HG02852 (cell line): Measurements from ENCODE around the gene SYNE2.
"Not testable (repeated sequence)": the region's sequence is repeated elsewhere in the genome, so short reads cannot be mapped to it uniquely, and the experiment has no call there.

Experiments used
- ATAC-seq: cut with Tn5 transposase; IDR thresholded peaks from one replicate; pipeline ENCODE4 v1.9.1; 2021; ENCODE audit warnings: mild to moderate bottlenecking, moderate library complexity; ENCODE audit not compliant: unreplicated experiment

SYNE2 gene

GRCh38 chr14:64012720-64013119, 159.9 kb downstream of the SYNE2 start:
- no peak for ATAC-seq

DNA sequence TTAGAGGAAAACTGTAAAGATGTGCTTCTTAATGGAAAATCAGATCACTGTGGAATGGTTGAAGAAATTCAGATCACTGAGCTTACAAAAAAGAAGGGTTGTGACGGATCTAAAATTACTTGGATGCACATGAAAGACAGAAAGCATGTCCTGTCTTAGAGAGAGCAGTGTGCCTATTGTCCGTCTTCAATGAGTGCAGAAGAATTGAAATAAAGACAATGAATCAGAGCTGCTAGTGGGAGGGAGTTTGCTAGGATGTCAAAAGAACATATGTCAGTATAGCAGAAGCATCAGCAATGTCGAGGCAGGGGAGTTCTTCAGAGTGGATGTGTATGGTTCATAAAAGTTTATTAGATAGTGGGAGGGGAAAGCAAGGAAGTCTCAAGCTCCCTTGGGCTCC, 172.7 kb downstream of the SYNE2 start:
- no peak for ATAC-seq

- ATAC-seq, result no peak
These were observed 173.8 kb downstream of the SYNE2 start for GRCh38 chr14:64026600-64026999.

DNA sequence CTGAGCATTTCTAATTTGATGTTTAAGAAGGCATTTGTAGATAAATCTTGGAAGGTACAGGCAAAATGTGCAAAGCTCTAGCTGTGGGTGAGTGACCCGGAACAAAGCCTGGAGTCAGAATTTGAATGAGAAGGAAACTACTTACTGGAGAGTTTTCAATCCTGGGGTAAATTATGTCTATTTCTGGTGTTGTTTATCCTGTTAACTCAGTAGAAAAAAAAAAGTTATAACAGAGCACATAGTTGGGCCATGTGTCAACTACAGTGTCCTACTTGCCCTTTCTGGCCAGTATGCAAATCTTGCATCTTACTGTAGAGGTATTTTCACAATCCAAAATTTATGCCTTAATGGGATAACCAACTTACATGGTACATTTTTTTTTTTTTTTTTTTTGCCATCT, 182.3 kb downstream of the SYNE2 start:
- ATAC-seq, result no peak

GRCh38 chr14:64037869-64038745, 185.3 kb downstream of the SYNE2 start:
- ATAC-seq, result not testable (repeated sequence)

GRCh38 chr14:64038841-64039542, 186.2 kb downstream of the SYNE2 start:
- no peak for ATAC-seq

GRCh38 chr14:64040044-64040443, 187.2 kb downstream of the SYNE2 start:
- no peak for ATAC-seq

DNA sequence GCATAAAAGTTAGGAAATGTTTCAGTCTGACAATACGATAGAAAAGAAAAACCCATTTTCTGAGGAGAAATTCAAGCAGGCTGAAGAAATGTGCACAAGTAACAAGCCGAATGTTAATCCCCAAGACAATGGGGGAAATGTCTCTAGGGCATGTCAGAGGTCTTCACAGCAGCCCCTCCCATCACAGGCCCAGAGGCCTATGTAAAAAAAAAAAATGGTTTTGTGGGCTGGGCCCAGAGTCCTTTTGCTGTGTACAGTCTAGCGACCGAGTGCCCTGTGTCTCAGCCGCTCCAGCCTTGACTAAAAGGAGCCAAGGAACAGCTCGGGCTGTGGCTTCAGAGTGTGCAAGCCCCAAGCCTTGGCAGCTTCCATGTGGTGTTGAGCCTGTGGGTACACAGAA, 190.5 kb downstream of the SYNE2 start:
- not testable (repeated sequence) for ATAC-seq

- ATAC-seq, result no peak
These were observed 192.3 kb downstream of the SYNE2 start for GRCh38 chr14:64045091-64045490.

DNA sequence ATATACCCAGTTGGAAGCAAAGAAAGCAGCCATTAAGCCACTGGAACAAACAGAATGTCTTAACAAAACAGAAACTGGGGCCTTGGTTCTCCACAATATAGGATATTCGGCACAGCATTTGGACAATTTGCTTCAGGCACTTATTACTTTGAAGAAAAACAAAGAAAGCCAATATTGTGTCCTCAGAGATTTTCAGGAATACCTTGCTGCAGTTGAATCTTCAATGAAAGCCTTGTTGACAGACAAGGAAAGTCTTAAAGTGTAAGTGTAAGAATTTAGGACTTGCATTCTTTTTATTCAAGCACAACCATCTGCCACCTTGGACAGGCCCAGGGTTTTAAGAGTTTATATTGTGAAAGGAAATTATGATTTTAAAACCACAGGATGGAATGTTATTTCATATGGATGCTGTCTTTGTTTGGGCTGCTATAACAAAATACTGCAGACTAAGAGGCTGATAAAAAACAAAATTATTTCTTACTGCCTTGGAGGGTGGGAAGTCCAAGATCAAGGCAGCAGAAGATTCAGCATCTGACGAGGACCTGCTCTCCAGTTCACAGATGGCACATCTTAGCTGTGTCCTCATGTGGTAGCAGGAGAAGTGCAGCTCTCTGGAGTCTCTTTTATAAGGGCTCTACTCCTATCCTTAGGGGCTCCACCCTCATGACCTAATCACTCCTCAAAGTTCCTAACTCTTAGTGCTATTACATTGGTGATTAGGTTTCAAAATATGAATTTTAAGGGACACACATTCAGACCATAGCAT, 197.0 kb downstream of the SYNE2 start:
- no peak for ATAC-seq

DNA sequence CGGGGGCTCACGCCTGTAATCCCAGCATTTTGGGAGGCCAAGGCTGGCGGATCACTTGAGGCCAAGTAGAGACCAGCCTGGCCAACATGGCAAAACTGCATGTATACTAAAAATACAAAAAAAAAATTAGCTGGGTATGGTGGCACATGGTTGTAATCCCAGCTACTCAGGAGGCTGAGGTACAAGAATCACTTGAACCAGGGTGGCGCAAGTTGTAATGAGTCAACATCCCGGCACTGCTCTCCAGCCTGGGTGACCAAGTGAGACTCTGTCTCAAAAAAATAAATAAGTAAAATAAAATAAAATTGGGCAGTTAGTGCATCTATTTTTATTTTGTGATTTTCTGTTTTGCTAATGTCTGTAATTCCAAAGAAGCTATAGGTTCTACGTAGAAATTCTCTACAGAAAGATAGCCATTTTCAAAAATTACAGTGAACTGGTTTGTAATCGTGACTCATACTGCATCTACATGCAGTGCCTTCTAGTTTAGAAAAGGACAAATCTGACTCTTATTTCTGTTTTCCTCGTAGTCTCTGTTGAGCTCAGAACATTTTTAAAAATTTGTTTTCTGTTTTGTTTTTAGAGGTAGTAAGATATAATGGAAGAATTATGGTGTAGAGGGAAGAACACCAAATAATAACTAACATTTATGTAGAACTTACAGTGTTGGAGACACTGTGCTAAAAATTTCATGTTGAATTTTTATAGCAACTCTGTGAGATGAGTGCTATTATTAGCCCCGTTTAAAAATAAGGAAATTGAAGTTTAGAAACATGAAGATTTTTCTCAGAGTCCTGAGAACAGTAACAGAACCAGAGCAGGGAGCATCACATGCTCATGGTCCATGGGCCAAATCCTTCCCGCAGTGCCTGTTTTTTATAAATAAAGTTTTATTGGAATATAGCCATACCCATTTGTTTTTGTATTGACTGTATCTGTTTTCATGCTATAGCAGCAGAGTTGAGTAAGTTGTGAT, 201.2 kb downstream of the SYNE2 start:
- no peak for ATAC-seq

- ATAC-seq, result no peak
These were observed 206.8 kb downstream of the SYNE2 start for GRCh38 chr14:64059454-64060198.

DNA sequence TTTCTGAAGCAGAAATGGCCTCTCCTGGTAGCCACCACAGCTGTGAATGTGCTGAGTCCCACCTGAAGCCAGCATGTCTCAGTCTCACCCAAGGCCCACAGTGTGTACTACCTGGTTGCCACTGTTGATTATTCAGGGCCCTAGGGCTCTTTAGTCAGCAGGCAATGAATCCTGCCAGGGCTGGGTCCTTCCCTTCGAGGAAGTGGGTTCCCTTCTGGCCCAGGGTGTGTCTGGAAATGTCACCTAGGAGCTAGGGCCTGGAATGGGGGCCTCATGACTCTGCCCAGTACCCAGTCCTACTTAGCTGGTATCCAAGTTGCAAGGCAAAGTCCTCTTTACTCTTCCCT, 207.4 kb downstream of the SYNE2 start:
- ATAC-seq, result no peak

GRCh38 chr14:64060648-64061096, 207.9 kb downstream of the SYNE2 start:
- no peak for ATAC-seq

DNA sequence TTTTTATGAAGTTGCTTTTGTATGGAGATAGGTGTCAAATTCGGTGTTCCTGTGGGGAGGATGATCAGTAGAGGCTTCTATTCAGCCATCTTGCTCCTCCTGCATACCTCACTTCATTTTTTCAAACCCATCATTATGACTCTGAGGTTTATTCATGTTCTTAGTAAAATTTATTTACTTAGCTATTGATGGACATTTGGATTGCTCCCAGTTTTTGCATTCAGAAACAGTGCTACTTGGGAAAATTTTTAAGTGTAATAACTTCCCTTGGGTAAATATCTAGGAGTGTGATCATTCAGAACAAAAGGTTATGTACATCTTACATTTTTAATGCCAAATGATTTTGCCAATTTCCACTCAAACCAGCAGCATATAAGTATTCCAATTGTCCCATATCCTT, 208.3 kb downstream of the SYNE2 start:
- ATAC-seq, result no peak

DNA sequence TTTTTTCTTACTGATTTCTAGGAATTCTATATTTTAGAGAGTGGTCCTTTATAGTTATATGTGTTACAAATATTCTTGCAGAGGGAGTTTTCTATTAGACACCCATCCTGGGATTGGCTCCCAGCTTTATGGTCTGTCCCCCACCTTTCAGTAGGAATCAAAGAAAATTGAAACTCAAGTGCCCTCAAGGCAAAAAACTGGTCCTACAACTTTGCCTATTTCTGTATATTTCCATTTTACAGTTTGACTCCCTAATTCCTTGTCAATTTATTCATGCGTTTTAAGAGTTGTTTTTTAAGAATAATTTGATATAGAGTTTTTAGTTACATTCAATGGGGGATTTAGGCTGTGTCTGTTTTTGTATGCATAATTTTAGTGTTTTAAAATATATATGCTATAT, 208.9 kb downstream of the SYNE2 start:
- ATAC-seq, result no peak

- no peak for ATAC-seq
These were observed 209.7 kb downstream of the SYNE2 start for GRCh38 chr14:64062381-64063115.

DNA sequence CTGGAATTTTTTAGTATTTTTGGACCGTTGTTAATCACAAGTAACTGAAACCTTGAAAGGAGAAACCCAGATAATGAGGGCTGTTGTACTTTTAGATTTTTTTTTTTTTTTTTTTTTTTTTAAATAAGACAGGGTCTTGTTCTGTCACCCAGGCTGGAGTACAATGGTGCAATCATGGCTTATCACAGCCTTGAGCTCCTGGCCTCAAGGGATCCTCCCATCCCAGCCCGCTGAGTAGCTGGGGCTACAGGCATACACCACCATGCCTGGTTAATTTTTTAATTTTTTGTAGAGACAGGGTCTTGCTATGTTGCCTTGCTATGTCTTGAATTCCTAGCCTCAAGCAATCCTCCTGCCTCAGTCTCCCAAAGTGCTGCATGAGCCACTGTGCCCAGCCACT, 211.6 kb downstream of the SYNE2 start:
- no peak for ATAC-seq
